Vagina (tissue), 2 donors: ENCODE data around the gene MDGA2.

Experiments used
- POLR2A ChIP-seq, 2 donors: fragments of 450-650 bp; IDR thresholded peaks; one replicate each; pipeline ENCODE4 v1.6.1; 2017; ENCODE audit warnings: antibody characterized with exemption in 2 of 2, mild to moderate bottlenecking in 2 of 2, moderate library complexity in 2 of 2
- TF ChIP-seq, protein P1 (sequence below), 3 experiments: fragments of 450-650 bp in 2 of 3; fragments of 200-600 bp in 1 of 3; sonication (generic) in 1 of 3; IDR thresholded peaks; one replicate each; pipeline ENCODE4 v1.5.1; 2017 to 2019; ENCODE audit warnings: antibody characterized with exemption in 3 of 3, mild to moderate bottlenecking in 2 of 3, moderate library complexity in 2 of 3

DNA sequence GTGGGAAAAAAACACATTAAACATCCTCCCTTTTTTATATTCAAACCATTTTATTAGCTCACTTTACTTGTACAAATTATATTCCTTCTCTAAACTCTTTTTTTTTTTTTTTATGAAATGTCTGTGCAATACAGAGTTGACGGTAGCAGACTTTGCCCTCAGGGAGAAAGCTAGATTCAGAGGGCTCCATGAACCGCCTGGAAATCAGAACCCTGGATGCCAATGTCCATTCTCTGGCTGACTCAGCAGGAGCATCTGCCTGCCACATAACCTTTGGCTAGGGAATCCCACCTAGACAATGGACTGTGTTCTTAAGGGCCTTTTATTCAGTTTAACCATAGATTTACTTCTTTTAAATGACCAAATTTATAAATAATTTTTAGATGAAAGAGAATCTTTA lies 467.0 kb downstream of the MDGA2 start:
- TF ChIP-seq, protein P1, sequence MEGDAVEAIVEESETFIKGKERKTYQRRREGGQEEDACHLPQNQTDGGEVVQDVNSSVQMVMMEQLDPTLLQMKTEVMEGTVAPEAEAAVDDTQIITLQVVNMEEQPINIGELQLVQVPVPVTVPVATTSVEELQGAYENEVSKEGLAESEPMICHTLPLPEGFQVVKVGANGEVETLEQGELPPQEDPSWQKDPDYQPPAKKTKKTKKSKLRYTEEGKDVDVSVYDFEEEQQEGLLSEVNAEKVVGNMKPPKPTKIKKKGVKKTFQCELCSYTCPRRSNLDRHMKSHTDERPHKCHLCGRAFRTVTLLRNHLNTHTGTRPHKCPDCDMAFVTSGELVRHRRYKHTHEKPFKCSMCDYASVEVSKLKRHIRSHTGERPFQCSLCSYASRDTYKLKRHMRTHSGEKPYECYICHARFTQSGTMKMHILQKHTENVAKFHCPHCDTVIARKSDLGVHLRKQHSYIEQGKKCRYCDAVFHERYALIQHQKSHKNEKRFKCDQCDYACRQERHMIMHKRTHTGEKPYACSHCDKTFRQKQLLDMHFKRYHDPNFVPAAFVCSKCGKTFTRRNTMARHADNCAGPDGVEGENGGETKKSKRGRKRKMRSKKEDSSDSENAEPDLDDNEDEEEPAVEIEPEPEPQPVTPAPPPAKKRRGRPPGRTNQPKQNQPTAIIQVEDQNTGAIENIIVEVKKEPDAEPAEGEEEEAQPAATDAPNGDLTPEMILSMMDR (IDR thresholded peaks at IDR 0.05) = no peak
- TF ChIP-seq POLR2A (IDR thresholded peaks at IDR 0.05) = no peak
